Mesangial cell (primary cell): ENCODE results near the gene MX2. TPM values are rescaled to one million over a fixed set of nuclear protein-coding genes. Genes with fewer than 3 reads are reported as not detected.

Experiments
- total RNA-seq: library from RNA; depleted of rRNA; stranded (reverse); fragments of >200 nt; gene quantifications from 2 replicates; pipeline ENCODE4 v1.2.3, GENCODE V29; 2015

MX2 gene
- 0.38 and 1.5 TPM in 2 replicates for total RNA-seq

GRCh38 chr21:41361786-41362604 is at the start of gene MX2:
Gene MX2, plus strand, starts transcription at chr21:41362027. Its CDS starts 14,880 bp downstream, at chr21:41376907.

GRCh38 chr21:41316200-41317062 is 45.4 kb upstream of the MX2 start, which contains the start of gene FAM3B:
Gene FAM3B, plus strand, starts transcription at chr21:41316801. Its CDS starts 79 bp downstream, at chr21:41316880.

DNA sequence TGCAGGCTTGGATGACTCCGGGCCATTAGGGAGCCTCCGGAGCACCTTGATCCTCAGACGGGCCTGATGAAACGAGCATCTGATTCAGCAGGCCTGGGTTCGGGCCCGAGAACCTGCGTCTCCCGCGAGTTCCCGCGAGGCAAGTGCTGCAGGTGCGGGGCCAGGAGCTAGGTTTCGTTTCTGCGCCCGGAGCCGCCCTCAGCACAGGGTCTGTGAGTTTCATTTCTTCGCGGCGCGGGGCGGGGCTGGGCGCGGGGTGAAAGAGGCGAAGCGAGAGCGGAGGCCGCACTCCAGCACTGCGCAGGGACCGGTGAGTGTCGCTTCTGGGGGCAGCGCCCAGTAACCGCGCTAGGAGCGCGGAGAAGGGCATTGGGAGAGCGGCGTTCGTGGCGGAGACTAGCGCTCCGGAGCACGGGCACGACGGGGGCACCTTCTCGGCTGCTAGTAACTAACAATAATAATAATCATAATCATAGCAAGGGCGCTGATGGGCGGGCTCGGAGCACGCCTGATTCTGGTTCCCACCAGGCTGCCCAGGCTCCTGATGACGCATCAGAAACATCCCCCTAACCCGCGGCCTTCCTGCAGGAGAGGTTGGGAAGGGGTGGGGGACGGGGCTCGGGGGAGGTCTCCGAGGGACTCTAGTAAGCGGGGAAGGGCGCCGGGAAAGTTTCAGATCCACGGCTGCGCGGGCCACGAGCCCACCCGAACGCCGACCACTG is 64.3 kb downstream of the MX2 start, which contains the start of gene MX1:
Gene MX1 (plus strand): TSS at position 286 of the 722 bp plus-strand sequence. CDS start 5,832 bp downstream, outside the sequence.

Other genes starting within 250 kb of the MX2 start
- gene BACE2, start 193.9 kb upstream of the MX2 start, total RNA-seq: 19.9 and 24.1 TPM in 2 replicates
- gene FAM3B, start 45.2 kb upstream of the MX2 start, total RNA-seq: not detected in 2 replicates
- 3.6 and 8.7 TPM in 2 replicates for gene MX1, start 64.2 kb downstream of the MX2 start, total RNA-seq
- gene TMPRSS2, start 146.1 kb downstream of the MX2 start, total RNA-seq: under 0.01 and 0.13 TPM in 2 replicates